ENCODE results near the gene SEPSECS.

SEPSECS gene

GRCh38 chr4:25110527-25111329 is 49.5 kb downstream of the SEPSECS start:
- in situ Hi-C loops (cut with MboI; ENCODE audit: low sequenced_read_pairs), result no loop called here

- in situ Hi-C loops (cut with MboI; ENCODE audit: low sequenced_read_pairs), result no loop called here
These were observed 50.7 kb downstream of the SEPSECS start for GRCh38 chr4:25109511-25109910.

GRCh38 chr4:25108556-25108955 is 51.7 kb downstream of the SEPSECS start:
- in situ Hi-C loops (cut with MboI; ENCODE audit: low sequenced_read_pairs), result no loop called here

DNA sequence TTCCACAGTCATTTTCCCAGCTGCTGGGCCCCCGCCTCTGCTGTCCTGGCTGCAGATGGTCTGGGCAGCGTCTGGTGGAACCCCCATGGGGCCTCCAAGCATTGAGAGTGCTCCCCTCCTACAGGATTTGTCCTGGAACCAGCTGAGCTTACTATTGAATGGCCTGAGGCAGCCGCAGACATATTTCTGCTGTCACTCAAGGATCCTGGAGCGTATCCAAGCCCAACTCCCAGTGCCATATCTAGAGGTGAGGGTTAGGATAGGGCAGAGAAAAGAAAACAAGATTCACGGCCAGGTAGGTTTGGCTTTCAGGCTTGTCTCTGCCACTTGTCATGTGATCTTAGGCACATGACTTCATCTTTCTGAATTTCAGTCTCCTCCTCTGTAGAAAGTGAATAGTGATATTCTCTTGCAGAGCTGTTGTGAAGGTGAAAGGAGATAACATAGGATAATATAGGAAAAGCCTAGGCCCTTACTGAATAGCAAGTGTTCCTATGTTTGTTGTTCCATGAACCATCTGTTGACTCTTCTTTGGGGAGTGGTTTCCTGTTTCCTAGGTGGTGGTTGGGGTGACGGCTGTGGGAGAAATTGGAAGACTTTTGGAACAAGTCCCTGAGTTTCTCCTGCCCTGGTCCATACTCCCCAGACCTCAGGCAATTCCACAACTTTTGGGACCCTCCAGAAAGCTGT is 52.3 kb downstream of the SEPSECS start:
- in situ Hi-C loops (cut with MboI; ENCODE audit: low sequenced_read_pairs), result no loop called here

- in situ Hi-C loops (cut with MboI; ENCODE audit: low sequenced_read_pairs), result no loop called here
These were observed 53.7 kb downstream of the SEPSECS start for GRCh38 chr4:25106363-25107151.

GRCh38 chr4:25104591-25104990 is 55.7 kb downstream of the SEPSECS start:
- in situ Hi-C loops (cut with MboI; ENCODE audit: low sequenced_read_pairs), result no loop called here

DNA sequence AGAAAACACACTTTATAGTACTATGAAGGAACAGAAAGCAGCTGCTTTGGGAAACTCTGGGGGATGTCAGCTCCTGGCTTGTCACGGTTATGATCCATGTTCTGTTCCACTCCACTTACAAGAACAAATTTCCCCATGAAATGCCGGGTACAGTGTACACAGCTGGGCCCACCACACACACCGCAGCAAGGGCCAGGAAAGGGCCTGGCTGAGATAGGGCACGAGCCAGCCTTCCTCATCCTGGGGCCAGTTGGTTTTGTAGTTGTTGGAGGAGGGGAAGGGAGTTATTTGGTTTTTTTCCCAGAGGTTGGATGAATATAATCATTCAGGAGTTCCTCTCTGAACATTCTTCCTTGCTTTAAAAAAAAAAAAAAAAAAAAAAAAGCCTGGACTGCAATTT is 56.8 kb downstream of the SEPSECS start:
- in situ Hi-C loops (cut with MboI; ENCODE audit: low sequenced_read_pairs), result no loop called here

GRCh38 chr4:25101836-25102235 is 58.4 kb downstream of the SEPSECS start:
- in situ Hi-C loops (cut with MboI; ENCODE audit: low sequenced_read_pairs), result no loop called here

DNA sequence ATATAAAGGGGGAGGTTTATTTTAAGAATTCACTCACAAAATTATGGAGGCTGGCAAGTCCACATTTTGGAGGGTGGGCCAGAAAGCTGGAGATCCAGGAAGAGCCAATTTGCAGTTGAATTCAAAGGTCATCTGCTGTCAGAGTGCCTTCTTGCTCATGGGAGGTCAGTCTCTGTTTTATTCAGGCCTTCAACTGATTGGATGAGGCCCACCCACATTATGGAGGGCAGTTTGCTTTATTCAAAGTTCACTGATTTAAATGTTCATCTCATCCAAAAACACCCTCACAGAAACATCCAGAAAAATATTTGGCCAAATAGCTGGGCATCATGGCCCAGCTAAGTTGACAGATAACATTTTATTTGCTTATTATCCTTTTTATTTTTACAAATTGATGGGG is 59.5 kb downstream of the SEPSECS start:
- in situ Hi-C loops (cut with MboI; ENCODE audit: low sequenced_read_pairs), result no loop called here

- in situ Hi-C loops (cut with MboI; ENCODE audit: low sequenced_read_pairs), result no loop called here
These were observed 60.2 kb downstream of the SEPSECS start for GRCh38 chr4:25100021-25100555.

- in situ Hi-C loops (cut with MboI; ENCODE audit: low sequenced_read_pairs), result no loop called here
These were observed 61.0 kb downstream of the SEPSECS start for GRCh38 chr4:25098964-25099891.

DNA sequence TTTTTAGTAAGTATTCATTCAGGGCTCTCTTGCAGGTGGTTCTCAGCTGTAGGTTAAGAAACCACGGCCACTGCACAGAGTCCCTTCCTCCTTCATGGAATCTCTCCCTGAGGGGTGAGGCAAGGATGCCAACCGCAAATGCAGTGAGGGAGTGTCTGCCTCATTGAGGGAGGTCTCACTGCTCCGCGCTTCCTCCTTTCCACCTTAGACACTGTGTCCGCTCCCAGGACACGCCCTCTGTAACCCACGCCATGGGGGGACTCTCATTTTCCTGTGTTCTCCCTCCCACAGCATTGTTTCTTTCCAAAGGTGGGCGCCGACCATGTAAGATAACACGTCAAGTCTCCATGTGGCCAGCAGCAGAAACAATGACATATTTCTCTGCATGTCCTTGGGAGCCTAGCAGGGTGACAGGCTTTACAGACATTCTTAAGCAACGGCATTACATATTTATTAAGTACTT is 63.2 kb downstream of the SEPSECS start:
- in situ Hi-C loops (cut with MboI; ENCODE audit: low sequenced_read_pairs), result no loop called here

- in situ Hi-C loops (cut with MboI; ENCODE audit: low sequenced_read_pairs), result no loop called here
These were observed 63.8 kb downstream of the SEPSECS start for GRCh38 chr4:25096251-25096980.

DNA sequence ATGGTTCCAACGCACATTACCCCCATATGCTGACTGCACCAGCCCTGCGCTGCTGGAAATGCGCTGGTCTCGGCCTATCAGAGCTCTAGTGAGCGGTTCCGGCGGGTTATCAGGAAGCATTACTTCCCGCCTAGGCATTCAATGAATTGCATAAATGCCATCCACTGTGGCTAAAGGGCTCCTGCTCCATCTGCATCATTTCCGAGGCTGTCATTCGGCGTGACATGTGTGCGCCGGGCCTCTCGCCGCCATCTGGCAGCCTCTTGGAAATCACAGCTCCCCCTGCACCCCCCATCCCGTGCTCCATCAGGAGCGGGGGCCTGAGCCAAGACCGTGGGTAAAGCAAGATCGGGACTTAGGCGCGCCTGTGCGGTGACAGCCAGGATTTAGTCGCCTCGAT is 64.4 kb downstream of the SEPSECS start:
- in situ Hi-C loops (cut with MboI; ENCODE audit: low sequenced_read_pairs), result no loop called here

- in situ Hi-C loops (cut with MboI; ENCODE audit: low sequenced_read_pairs), result no loop called here
These were observed 68.1 kb downstream of the SEPSECS start for GRCh38 chr4:25092139-25092538.

DNA sequence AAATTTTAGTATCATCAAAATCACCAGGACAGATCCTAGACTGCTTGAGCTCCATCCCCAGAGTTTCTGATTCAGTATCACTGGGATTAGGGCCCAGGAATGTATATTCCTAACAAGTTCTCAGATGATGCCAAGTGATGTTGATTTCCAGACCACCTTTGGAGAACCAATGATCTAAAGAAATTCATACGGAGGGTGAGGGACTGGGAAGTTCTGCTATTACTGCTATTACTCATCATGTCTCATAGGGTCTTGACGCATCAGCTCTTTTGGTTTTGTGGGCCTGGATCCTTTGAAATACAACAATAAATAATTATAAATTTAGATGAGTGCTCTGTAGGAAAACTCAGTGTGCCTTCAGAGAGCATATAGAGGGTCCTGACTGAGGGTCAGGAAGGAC is 69.7 kb downstream of the SEPSECS start:
- in situ Hi-C loops (cut with MboI; ENCODE audit: low sequenced_read_pairs), result no loop called here

GRCh38 chr4:25089051-25089763 is 71.0 kb downstream of the SEPSECS start:
- in situ Hi-C loops (cut with MboI; ENCODE audit: low sequenced_read_pairs), result no loop called here

DNA sequence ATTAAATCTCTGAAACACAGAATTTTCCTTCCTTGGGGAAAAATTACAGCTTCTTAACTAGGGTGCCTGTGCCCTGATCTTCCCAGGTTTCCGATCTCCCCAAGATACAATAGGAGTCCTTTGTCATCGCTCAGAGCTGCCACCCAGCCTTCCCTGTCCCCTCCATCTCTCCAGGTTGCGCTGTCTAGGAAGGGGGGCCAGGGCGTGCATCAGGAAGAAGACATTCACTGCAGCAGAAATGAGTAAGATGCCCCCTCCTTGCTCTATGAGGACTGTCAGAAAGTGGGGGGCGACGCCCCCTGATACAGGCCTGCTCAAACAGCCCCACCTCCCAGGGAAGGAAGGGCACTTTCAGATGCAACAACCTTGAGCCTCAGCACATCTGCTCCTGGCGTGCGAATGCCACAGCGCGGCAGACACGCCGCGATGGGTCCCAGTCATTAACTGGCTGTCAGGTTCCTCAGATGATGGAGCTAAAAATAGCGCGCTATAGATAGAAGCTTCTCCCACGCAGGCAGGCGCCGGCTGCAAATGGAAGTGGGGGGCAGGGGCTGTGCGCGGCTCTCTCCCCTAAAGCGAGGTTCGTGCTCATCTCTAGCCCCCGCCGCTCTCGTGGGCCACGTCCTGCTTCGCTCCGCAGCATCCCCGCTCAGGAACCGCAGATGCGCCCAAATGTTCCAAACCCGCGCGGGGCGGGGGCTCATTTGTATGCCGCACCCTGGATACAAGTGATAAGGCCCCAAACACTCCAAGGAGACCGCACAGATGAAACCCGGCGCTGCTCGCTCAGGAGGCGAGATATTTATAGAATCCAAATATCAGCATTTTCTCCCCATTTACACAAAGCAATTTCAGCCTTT is 71.9 kb downstream of the SEPSECS start:
- in situ Hi-C loops (cut with MboI; ENCODE audit: low sequenced_read_pairs), result no loop called here
